SH-SY5Y (cell line): ENCODE data around the gene CRACDL.

Experiments used
- GATA2 ChIP-seq: IDR thresholded peaks from 2 replicates; pipeline ENCODE4 v1.6.1; 2011; ENCODE audit warnings: mild to moderate bottlenecking, low read depth, low read length
- GATA3 ChIP-seq: IDR thresholded peaks from 2 replicates; pipeline ENCODE4 v1.6.1; 2011; ENCODE audit warnings: low read depth, mild to moderate bottlenecking, low read length, moderate library complexity

GRCh38 chr2:98761267-98761781 lies 174.7 kb downstream of the CRACDL start:
- TF ChIP-seq GATA2 (no peak), GATA3 (no peak)
